Prostate gland (tissue), 2 donors: ENCODE measurements around the gene BPIFB2.

Experiments
- CTCF ChIP-seq, 4 experiments: fragments of 200-600 bp in 2 of 4; fragments of 450-650 bp in 2 of 4; sonication (generic) in 2 of 4; IDR thresholded peaks; 1 replicate in 3 of 4; 2 replicates in 1 of 4; pipeline ENCODE4 v1.5.1; 2016 to 2019; ENCODE audit warnings: antibody characterized with exemption in 4 of 4, mild to moderate bottlenecking in 2 of 4, moderate library complexity in 2 of 4
- POLR2A ChIP-seq: fragments of 450-650 bp; IDR thresholded peaks from one replicate; pipeline ENCODE4 v1.6.1; 2016; ENCODE audit warnings: antibody characterized with exemption, mild to moderate bottlenecking

GRCh38 chr20:33034901-33035492, 27.5 kb downstream of the BPIFB2 start:
- TF ChIP-seq CTCF (IDR thresholded peaks at IDR 0.05) (no peak), POLR2A (no peak)
